Embryonic facial prominence (tissue), 1 donor: ENCODE data around the gene DHX15.

Experiments used
- DNase-seq: peaks from one replicate; pipeline ENCODE4 v3.0.0-alpha.2; 2016; ENCODE audit errors: extremely low spot score

Gene DHX15

DNA sequence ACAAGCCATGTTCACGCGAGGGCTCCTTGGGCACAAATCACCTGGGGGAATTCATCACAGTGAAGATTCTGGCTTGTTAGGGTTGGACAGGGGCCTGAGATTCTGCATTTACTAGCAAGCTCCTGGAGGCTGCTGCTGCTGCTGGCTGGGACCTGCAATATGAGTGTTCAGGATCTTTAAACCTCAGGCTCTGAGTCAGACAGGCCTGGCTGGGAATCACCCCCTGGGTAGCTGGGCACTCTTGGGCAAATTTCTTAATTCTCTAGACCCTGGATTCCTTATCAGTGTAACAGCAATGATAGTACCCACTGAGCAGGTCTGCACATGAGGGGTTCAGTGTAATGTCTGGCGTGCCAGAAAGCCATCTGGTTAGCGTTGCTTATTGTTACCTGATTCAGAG lies 101.5 kb downstream of the DHX15 start:
- no peak for DNase-seq

DNA sequence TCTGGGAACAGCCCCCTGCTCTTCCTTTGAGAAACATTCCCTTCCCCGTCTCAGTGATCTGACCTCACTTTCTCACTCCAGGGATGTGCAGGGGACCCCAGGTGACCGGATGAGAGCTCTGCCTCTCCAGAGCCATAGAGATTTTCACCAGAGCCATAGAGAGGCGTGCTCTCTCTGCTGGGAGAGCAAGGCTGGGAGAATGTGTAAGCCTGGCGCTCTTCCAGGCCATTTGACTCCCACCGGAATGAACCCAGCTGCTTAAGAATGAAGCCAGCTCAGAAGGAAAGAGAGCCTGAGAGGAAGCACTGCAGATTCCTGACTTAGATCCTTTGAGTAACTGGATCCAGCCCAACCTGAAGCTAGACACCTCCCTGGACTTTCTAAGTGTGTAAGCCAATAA lies 106.4 kb downstream of the DHX15 start:
- no peak for DNase-seq
